ENCODE measurements around the gene MRPS12. TPM values are rescaled to one million over a fixed set of nuclear protein-coding genes. Genes with fewer than 3 reads are reported as not detected.
A peak's percentile ranks its signal among the peaks of the same experiment; 100 is the strongest.

MRPS12 gene
- total RNA-seq, 1 donor from 2014 or later = 74.9 TPM

DNA sequence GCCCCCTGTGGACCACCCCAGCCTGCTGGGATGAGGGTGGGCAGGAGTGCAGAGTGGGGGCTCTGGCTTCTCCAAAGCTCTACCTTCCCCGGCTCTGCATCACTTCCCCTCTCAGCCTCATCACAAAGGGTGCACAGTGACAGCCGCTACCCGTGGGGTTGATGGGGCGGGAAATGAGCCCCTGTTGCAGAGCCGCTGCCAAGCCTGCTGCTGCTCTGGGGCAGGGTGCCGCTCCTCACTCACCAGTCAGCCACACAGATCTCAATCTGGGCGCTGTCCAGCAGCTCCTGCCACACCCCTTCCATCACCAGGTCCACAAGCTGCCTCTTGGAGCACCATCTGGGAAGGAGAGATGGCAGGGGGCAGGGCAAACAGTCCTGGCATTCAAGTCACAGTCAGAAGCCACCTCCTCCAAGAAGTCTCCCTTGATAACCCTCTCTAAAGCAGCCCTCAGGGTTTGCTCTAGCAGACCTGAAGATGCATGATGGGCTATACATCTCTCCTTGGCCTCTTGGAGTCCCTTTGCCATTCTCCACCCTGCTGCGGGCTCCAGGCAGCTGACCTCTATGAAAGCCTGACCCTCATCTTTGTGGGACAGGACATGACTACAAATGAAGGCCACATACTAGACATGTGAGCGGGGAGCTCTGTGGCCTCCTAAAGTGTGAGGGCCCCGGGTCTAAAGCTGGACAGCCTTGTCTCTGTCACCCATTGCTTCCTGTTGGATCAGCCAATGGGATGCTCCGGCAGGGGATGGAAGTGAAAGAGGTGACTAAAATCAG, 15.7 kb downstream of the MRPS12 start:
- no peak for DNase-seq (ENCODE audit: low read depth)
- H3K4me3 ChIP-seq (ENCODE audit: low read depth, low read length) = no peak overlapping the region
- TF ChIP-seq, protein P1, sequence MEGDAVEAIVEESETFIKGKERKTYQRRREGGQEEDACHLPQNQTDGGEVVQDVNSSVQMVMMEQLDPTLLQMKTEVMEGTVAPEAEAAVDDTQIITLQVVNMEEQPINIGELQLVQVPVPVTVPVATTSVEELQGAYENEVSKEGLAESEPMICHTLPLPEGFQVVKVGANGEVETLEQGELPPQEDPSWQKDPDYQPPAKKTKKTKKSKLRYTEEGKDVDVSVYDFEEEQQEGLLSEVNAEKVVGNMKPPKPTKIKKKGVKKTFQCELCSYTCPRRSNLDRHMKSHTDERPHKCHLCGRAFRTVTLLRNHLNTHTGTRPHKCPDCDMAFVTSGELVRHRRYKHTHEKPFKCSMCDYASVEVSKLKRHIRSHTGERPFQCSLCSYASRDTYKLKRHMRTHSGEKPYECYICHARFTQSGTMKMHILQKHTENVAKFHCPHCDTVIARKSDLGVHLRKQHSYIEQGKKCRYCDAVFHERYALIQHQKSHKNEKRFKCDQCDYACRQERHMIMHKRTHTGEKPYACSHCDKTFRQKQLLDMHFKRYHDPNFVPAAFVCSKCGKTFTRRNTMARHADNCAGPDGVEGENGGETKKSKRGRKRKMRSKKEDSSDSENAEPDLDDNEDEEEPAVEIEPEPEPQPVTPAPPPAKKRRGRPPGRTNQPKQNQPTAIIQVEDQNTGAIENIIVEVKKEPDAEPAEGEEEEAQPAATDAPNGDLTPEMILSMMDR (conservative IDR thresholded peaks at IDR 0.05; ENCODE audit: low read depth, low read length) = no peak

- peak overlapping the region; percentile 14 for H3K4me3 ChIP-seq (ENCODE audit: low read depth, low read length)
- DNase-seq (ENCODE audit: low read depth) = no peak
- TF ChIP-seq, protein P1 (conservative IDR thresholded peaks at IDR 0.05; ENCODE audit: low read depth, low read length) = no peak
Measured at GRCh38 chr19:38949580-38950367, 19.0 kb downstream of the MRPS12 start.

DNA sequence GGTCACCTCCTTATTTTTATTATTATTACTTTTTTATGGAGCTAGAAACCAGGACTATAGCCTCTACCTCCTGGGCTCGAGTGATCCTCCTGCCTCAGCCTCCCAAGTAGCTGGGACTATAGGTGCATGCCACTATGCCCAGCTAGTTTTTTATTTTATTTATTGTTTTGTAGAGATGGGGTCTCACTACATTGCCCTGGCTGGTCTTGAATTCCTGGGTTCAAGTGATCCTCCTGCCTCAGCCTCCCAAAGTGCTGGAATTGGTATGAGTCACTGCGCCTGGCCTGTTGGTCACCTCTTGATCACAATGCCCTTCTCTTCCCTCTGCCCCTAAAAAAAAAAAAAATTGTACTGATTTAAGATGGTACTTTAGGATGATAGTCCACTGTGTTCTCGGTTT, 20.4 kb downstream of the MRPS12 start:
- DNase-seq (ENCODE audit: low read depth) = no peak
- H3K4me3 ChIP-seq (ENCODE audit: low read depth, low read length) = no peak overlapping the region
- TF ChIP-seq, protein P1 (conservative IDR thresholded peaks at IDR 0.05; ENCODE audit: low read depth, low read length) = no peak

DNA sequence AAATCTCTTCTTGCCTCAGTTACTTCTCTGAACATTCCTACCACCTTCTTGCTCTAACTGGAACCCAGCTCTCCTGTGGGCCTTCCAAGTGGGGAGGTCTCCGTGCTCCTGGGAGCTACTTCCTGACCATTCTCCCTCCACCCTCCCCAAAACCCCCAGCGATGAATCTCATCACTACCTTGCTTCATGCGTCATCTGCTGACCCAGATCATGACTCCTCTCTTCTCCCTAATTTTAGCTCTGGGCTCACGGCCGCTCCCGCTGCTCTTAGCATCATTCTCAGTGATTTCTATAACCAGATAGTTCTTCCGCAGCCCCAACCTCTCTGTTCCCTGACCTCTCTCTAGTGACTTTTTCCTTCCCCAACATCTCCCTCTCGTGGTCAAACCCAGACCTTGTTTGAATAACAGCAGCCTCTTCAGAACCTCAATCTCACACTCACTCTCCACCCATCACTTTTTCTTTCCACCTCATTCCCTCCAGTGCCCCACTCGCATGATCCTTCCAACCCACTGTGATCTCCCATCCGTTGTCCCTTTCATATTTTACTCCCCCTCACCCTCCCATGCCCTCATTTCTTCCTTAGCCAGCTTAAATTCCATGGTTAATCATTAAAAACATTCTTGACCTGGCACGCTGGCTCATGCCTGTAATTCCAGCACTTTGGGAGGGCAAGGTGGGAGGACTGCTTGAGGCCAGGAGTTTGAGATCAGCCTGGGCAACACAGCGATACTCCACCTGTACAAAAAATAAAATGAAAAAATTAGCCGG, 21.8 kb downstream of the MRPS12 start:
- no peak overlapping the region for H3K4me3 ChIP-seq (ENCODE audit: low read depth, low read length)
- DNase-seq (ENCODE audit: low read depth) = no peak
- TF ChIP-seq, protein P1 (conservative IDR thresholded peaks at IDR 0.05; ENCODE audit: low read depth, low read length) = peak; percentile 75

DNA sequence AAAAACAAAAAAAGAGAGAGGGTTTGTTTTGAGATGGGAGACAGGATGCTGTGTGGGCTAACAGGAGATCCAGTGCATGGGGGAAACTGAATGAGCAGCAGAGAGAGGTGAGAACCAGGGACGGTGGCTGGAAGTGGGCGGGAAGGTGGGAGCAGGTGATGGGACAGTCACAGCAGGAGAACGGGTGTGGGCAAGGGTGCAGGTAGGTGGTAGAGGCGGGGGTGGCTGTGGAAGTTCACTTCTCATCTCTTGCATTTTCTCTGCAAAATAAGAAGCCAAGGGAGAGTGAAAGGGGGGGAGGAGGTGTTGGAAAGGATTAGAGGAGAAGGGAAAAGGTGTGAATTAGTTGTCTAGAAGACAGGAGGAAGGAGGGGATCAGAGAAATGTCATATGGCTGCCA, 22.9 kb downstream of the MRPS12 start:
- H3K4me3 ChIP-seq (ENCODE audit: low read depth, low read length) = no peak overlapping the region
- TF ChIP-seq, protein P1 (conservative IDR thresholded peaks at IDR 0.05; ENCODE audit: low read depth, low read length) = no peak
- DNase-seq (ENCODE audit: low read depth) = no peak

DNA sequence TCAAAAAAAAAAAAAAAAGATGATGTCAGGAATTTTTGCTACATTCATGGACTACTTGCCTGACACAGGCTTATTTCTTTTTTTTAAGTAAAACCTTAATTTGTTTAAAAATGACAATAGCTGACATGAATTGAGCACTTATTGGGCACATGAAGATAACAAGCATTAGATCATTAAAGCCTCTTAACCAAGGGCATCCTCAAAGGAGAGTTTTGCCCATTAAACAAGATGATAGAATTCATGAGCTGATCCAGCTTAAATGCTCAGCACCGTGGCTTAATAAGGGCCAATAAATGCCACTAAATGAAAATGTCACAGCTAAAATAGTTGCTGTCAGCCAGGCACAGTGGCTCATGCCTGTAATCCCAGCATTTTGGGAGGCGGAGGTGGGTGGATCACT, 25.5 kb downstream of the MRPS12 start:
- TF ChIP-seq, protein P1 (conservative IDR thresholded peaks at IDR 0.05; ENCODE audit: low read depth, low read length) = no peak
- no peak for DNase-seq (ENCODE audit: low read depth)
- H3K4me3 ChIP-seq (ENCODE audit: low read depth, low read length) = no peak overlapping the region
